Neural progenitor cell (in vitro differentiated cells): ENCODE measurements around the gene VOPP1. TPM values are rescaled to one million over a fixed set of nuclear protein-coding genes. Genes with fewer than 3 reads are reported as not detected.

Experiments
- DNase-seq: peaks from one replicate; pipeline ENCODE4 v3.0.0-alpha.2; 2016; ENCODE audit warnings: low spot score
- H2AFZ ChIP-seq: fragments of 200-600 bp; sonication (generic); replicated peaks from 2 replicates; pipeline ENCODE4 v1.6.1; 2016; ENCODE audit warnings: antibody characterized with exemption
- H3F3A ChIP-seq: fragments of 200-600 bp; sonication (generic); 2 replicates; pipeline ENCODE4 v1.6.1; 2016; ENCODE audit warnings: antibody characterized with exemption, low read depth
- H3K27ac ChIP-seq: fragments of 200-600 bp; sonication (generic); 2 replicates; pipeline ENCODE4 v1.5.1; 2016; ENCODE audit warnings: mild to moderate bottlenecking
- H3K27me3 ChIP-seq: fragments of 200-600 bp; sonication (generic); 2 replicates; pipeline ENCODE4 v1.6.1; 2016; ENCODE audit warnings: mild to moderate bottlenecking, moderate library complexity
- H3K36me3 ChIP-seq: fragments of 200-600 bp; sonication (generic); 2 replicates; pipeline ENCODE4 v1.5.1; 2016
- H3K4me1 ChIP-seq: fragments of 200-600 bp; sonication (generic); 2 replicates; pipeline ENCODE4 v1.6.1; 2016; ENCODE audit warnings: mixed run types
- H3K4me2 ChIP-seq: fragments of 200-600 bp; sonication (generic); 2 replicates; pipeline ENCODE4 v1.6.1; 2016
- H3K4me3 ChIP-seq: fragments of 200-600 bp; sonication (generic); 2 replicates; pipeline ENCODE4 v1.5.1; 2016
- H3K79me2 ChIP-seq: fragments of 200-600 bp; sonication (generic); 2 replicates; pipeline ENCODE4 v1.6.1; 2016; ENCODE audit warnings: low read depth
- H3K9ac ChIP-seq: fragments of 200-600 bp; sonication (generic); 2 replicates; pipeline ENCODE4 v1.6.1; 2016
- H3K9me3 ChIP-seq: fragments of 200-600 bp; sonication (generic); 2 replicates; pipeline ENCODE4 v1.5.1; 2016; ENCODE audit warnings: low read depth
- H4K20me1 ChIP-seq: fragments of 200-600 bp; sonication (generic); 2 replicates; pipeline ENCODE4 v1.6.1; 2016; ENCODE audit warnings: low read depth
- H3K27ac Mint-ChIP-seq: 3 replicates; pipeline ENCODE4 v1.8.0; 2021; ENCODE audit warnings: mixed read lengths
- H3K27me3 Mint-ChIP-seq: 2 replicates; pipeline ENCODE4 v1.8.0; 2022; ENCODE audit warnings: low read depth, mild to moderate bottlenecking, inconsistent platforms, moderate library complexity, mixed read lengths; ENCODE audit not compliant: insufficient read depth
- H3K36me3 Mint-ChIP-seq: 3 replicates; pipeline ENCODE4 v1.8.0; 2021; ENCODE audit warnings: mixed read lengths
- H3K4me1 Mint-ChIP-seq: 3 replicates; pipeline ENCODE4 v1.8.0; 2021; ENCODE audit warnings: mixed read lengths
- H3K4me3 Mint-ChIP-seq: 3 replicates; pipeline ENCODE4 v1.8.0; 2021; ENCODE audit warnings: mild to moderate bottlenecking, moderate library complexity, mixed read lengths
- H3K9me3 Mint-ChIP-seq: 3 replicates; pipeline ENCODE4 v1.8.0; 2020; ENCODE audit warnings: mixed read lengths
- CTCF ChIP-seq: fragments of 200-600 bp; sonication (generic); IDR thresholded peaks from 2 replicates; pipeline ENCODE4 v1.5.1; 2017; ENCODE audit warnings: antibody characterized with exemption, mild to moderate bottlenecking
- EZH2 ChIP-seq: fragments of 200-600 bp; sonication (generic); IDR thresholded peaks from 2 replicates; pipeline ENCODE4 v1.6.1; 2017; ENCODE audit warnings: antibody characterized with exemption, mild to moderate bottlenecking, moderate library complexity
- EZH2phosphoT487 ChIP-seq: fragments of 200-600 bp; sonication (generic); IDR thresholded peaks from 2 replicates; pipeline ENCODE4 v1.6.1; 2017; ENCODE audit warnings: antibody characterized with exemption
- total RNA-seq: library from RNA; depleted of rRNA; stranded (reverse); fragments of >200 nt; gene quantifications from 2 replicates; pipeline ENCODE4 v1.2.3, GENCODE V29; 2015; ENCODE audit warnings: low replicate concordance

Gene VOPP1
- total RNA-seq, 1 donor from 2014 or later, result 46.6 TPM

GRCh38 chr7:55517191-55517633 lies 55.1 kb downstream of the VOPP1 start:
- Mint-ChIP-seq H3K27me3 (peaks cover 3% of the 10 kb centered on the region), H3K4me1 (peaks cover 14% of the 10 kb centered on the region), H3K9me3 (no peaks in the 10 kb centered on the region), H3K4me3 (no peak overlapping the region), H3K27ac (no peak overlapping the region), H3K36me3 (peaks cover 12% of the 10 kb centered on the region)
- Histone ChIP-seq H4K20me1 (peaks cover 28% of the 10 kb centered on the region), H3K27ac (no peak overlapping the region), H3F3A (no peaks in the 10 kb centered on the region), H2AFZ (no peak overlapping the region), H3K36me3 (no peaks in the 10 kb centered on the region), H3K4me1 (peaks cover 10% of the 10 kb centered on the region), H3K79me2 (peaks cover 10% of the 10 kb centered on the region), H3K4me2 (no peak overlapping the region), H3K4me3 (no peak overlapping the region), H3K9me3 (no peaks in the 10 kb centered on the region), H3K27me3 (no peaks in the 10 kb centered on the region), H3K9ac (no peak overlapping the region)
- no peak for TF ChIP-seq EZH2
- TF ChIP-seq EZH2phosphoT487, result no peak
- no peak for TF ChIP-seq CTCF
- DNase-seq, result no peak

- H3K9me3 ChIP-seq, result no peaks in the 10 kb centered on the region
- peaks cover 22% of the 10 kb centered on the region for H4K20me1 ChIP-seq
- H3K4me1 Mint-ChIP-seq, result peaks cover 10% of the 10 kb centered on the region
Observed at GRCh38 chr7:55516409-55516808, 55.9 kb downstream of the VOPP1 start.

GRCh38 chr7:55515569-55516279 lies 56.6 kb downstream of the VOPP1 start:
- Mint-ChIP-seq H3K4me1 (peaks cover 9% of the 10 kb centered on the region), H3K4me3 (no peak overlapping the region), H3K36me3 (peaks cover 11% of the 10 kb centered on the region), H3K27ac (no peak overlapping the region), H3K9me3 (no peaks in the 10 kb centered on the region), H3K27me3 (peaks cover 5% of the 10 kb centered on the region)
- Histone ChIP-seq H2AFZ (no peak overlapping the region), H3K4me1 (no peaks in the 10 kb centered on the region), H3K4me2 (no peak overlapping the region), H4K20me1 (peaks cover 15% of the 10 kb centered on the region), H3K27me3 (no peaks in the 10 kb centered on the region), H3K9ac (no peak overlapping the region), H3K36me3 (no peaks in the 10 kb centered on the region), H3F3A (no peaks in the 10 kb centered on the region), H3K9me3 (no peaks in the 10 kb centered on the region), H3K79me2 (no peaks in the 10 kb centered on the region), H3K4me3 (no peak overlapping the region), H3K27ac (no peak overlapping the region)
- TF ChIP-seq EZH2, result no peak
- TF ChIP-seq EZH2phosphoT487, result no peak
- no peak for TF ChIP-seq CTCF
- no peak for DNase-seq

More at GRCh38 chr7:55516409-55516808, 55.9 kb downstream of the VOPP1 start:
- Histone ChIP-seq H3K27ac (no peak overlapping the region), H3K79me2 (peaks cover 2% of the 10 kb centered on the region), H3K4me3 (no peak overlapping the region), H2AFZ (no peak overlapping the region), H3K4me1 (peaks cover 2% of the 10 kb centered on the region), H3K27me3 (no peaks in the 10 kb centered on the region), H3K9ac (no peak overlapping the region), H3F3A (no peaks in the 10 kb centered on the region), H3K36me3 (no peaks in the 10 kb centered on the region), H3K4me2 (no peak overlapping the region)
- no peak overlapping the region for H3K27ac Mint-ChIP-seq
- H3K4me3 Mint-ChIP-seq, result no peak overlapping the region
- TF ChIP-seq EZH2phosphoT487 (no peak), EZH2 (no peak), CTCF (no peak)
- H3K36me3 Mint-ChIP-seq, result peaks cover 12% of the 10 kb centered on the region
- H3K9me3 Mint-ChIP-seq, result no peaks in the 10 kb centered on the region
- peaks cover 5% of the 10 kb centered on the region for H3K27me3 Mint-ChIP-seq
- DNase-seq, result no peak
